ENCODE data around the gene N4BP2.

Gene N4BP2

GRCh38 chr4:40190019-40190418 lies 133.4 kb downstream of the N4BP2 start:
- Mint-ChIP-seq H3K4me3 (no peak overlapping the region), H3K9me3 (no peaks in the 10 kb centered on the region), H3K27me3 (no peaks in the 10 kb centered on the region), H3K36me3 (no peaks in the 10 kb centered on the region), H3K27ac (peak overlapping the region; percentile 96), H3K4me1 (peaks cover 84% of the 10 kb centered on the region)
- ATAC-seq, result no peak

GRCh38 chr4:40190465-40190864 lies 133.8 kb downstream of the N4BP2 start:
- Mint-ChIP-seq H3K9me3 (no peaks in the 10 kb centered on the region), H3K27me3 (no peaks in the 10 kb centered on the region), H3K4me1 (peaks cover 87% of the 10 kb centered on the region), H3K4me3 (peak overlapping the region; percentile 50), H3K36me3 (no peaks in the 10 kb centered on the region), H3K27ac (peak overlapping the region; percentile 96)
- no peak for ATAC-seq

- Mint-ChIP-seq H3K27ac (peak overlapping the region; percentile 96), H3K9me3 (no peaks in the 10 kb centered on the region), H3K27me3 (no peaks in the 10 kb centered on the region), H3K4me3 (peak overlapping the region; percentile 50), H3K4me1 (peaks cover 89% of the 10 kb centered on the region), H3K36me3 (no peaks in the 10 kb centered on the region)
- no peak for ATAC-seq
These were observed 134.5 kb downstream of the N4BP2 start for GRCh38 chr4:40190880-40191815.

- Mint-ChIP-seq H3K4me1 (peaks cover 88% of the 10 kb centered on the region), H3K36me3 (no peaks in the 10 kb centered on the region), H3K27me3 (no peaks in the 10 kb centered on the region), H3K27ac (peak overlapping the region; percentile 96), H3K4me3 (peak overlapping the region; percentile 83), H3K9me3 (no peaks in the 10 kb centered on the region)
- ATAC-seq, result peak; percentile 14
These were observed 135.7 kb downstream of the N4BP2 start for GRCh38 chr4:40192114-40193015.

GRCh38 chr4:40193016-40193571 lies 136.4 kb downstream of the N4BP2 start:
- Mint-ChIP-seq H3K9me3 (no peaks in the 10 kb centered on the region), H3K27me3 (no peaks in the 10 kb centered on the region), H3K4me3 (peak overlapping the region; percentile 83), H3K27ac (peak overlapping the region; percentile 96), H3K36me3 (peaks cover 4% of the 10 kb centered on the region), H3K4me1 (peaks cover 81% of the 10 kb centered on the region)
- peak; percentile 66 for ATAC-seq

GRCh38 chr4:40193578-40193977 lies 136.9 kb downstream of the N4BP2 start:
- H3K4me1 Mint-ChIP-seq, result peaks cover 81% of the 10 kb centered on the region
- no peaks in the 10 kb centered on the region for H3K27me3 Mint-ChIP-seq
- peak overlapping the region; percentile 83 for H3K4me3 Mint-ChIP-seq
- peaks cover 9% of the 10 kb centered on the region for H3K36me3 Mint-ChIP-seq
- ATAC-seq, result peak; percentile 10
- H3K9me3 Mint-ChIP-seq, result no peaks in the 10 kb centered on the region
- H3K27ac Mint-ChIP-seq, result peak overlapping the region; percentile 96

- Mint-ChIP-seq H3K9me3 (no peaks in the 10 kb centered on the region), H3K4me3 (peak overlapping the region; percentile 94), H3K27ac (peak overlapping the region; percentile 96), H3K27me3 (no peaks in the 10 kb centered on the region), H3K36me3 (peaks cover 12% of the 10 kb centered on the region), H3K4me1 (peaks cover 72% of the 10 kb centered on the region)
- ATAC-seq, result peak; percentile 52
These were observed 138.0 kb downstream of the N4BP2 start for GRCh38 chr4:40194602-40195161.

- Mint-ChIP-seq H3K9me3 (no peaks in the 10 kb centered on the region), H3K4me3 (peak overlapping the region; percentile 94), H3K27ac (peak overlapping the region; percentile 96), H3K36me3 (peaks cover 12% of the 10 kb centered on the region), H3K4me1 (peaks cover 70% of the 10 kb centered on the region), H3K27me3 (no peaks in the 10 kb centered on the region)
- ATAC-seq, result no peak
These were observed 138.8 kb downstream of the N4BP2 start for GRCh38 chr4:40195182-40196177.

GRCh38 chr4:40196272-40196671 lies 139.6 kb downstream of the N4BP2 start:
- no peak for ATAC-seq
- H3K27ac Mint-ChIP-seq, result peak overlapping the region; percentile 96
- no peaks in the 10 kb centered on the region for H3K9me3 Mint-ChIP-seq
- peak overlapping the region; percentile 94 for H3K4me3 Mint-ChIP-seq
- H3K4me1 Mint-ChIP-seq, result peaks cover 62% of the 10 kb centered on the region
- H3K27me3 Mint-ChIP-seq, result no peaks in the 10 kb centered on the region
- peaks cover 12% of the 10 kb centered on the region for H3K36me3 Mint-ChIP-seq

- ATAC-seq, result peak; percentile 53
- H3K4me1 Mint-ChIP-seq, result peaks cover 57% of the 10 kb centered on the region
- no peaks in the 10 kb centered on the region for H3K27me3 Mint-ChIP-seq
- no peaks in the 10 kb centered on the region for H3K9me3 Mint-ChIP-seq
- peak within 1 kb of the TSS; percentile 94 for H3K4me3 Mint-ChIP-seq
- H3K36me3 Mint-ChIP-seq, result peaks cover 12% of the 10 kb centered on the region
- peak within 1 kb of the TSS; percentile 96 for H3K27ac Mint-ChIP-seq
These were observed 140.2 kb downstream of the N4BP2 start, which contains the start of gene RHOH for GRCh38 chr4:40196724-40197281. RHOH (plus strand) TSS chr4:40197031; CDS start chr4:40243387, 46,356 bp downstream.

- Mint-ChIP-seq H3K36me3 (peaks cover 22% of the 10 kb centered on the region), H3K27ac (peak overlapping the region; percentile 96), H3K4me3 (peak overlapping the region; percentile 94), H3K9me3 (no peaks in the 10 kb centered on the region), H3K4me1 (peaks cover 56% of the 10 kb centered on the region), H3K27me3 (no peaks in the 10 kb centered on the region)
- no peak for ATAC-seq
These were observed 141.4 kb downstream of the N4BP2 start for GRCh38 chr4:40197879-40198689.

- peak overlapping the region; percentile 96 for H3K27ac Mint-ChIP-seq
- peaks cover 27% of the 10 kb centered on the region for H3K36me3 Mint-ChIP-seq
- peaks cover 55% of the 10 kb centered on the region for H3K4me1 Mint-ChIP-seq
- no peaks in the 10 kb centered on the region for H3K9me3 Mint-ChIP-seq
- ATAC-seq, result no peak
- H3K4me3 Mint-ChIP-seq, result peak overlapping the region; percentile 94
- no peaks in the 10 kb centered on the region for H3K27me3 Mint-ChIP-seq
These were observed 142.6 kb downstream of the N4BP2 start for GRCh38 chr4:40199179-40199670.
